HG03196 (cell line): Measurements from ENCODE around the gene AKT3.
"Not testable (repeated sequence)": the region's sequence is repeated elsewhere in the genome, so short reads cannot be mapped to it uniquely, and the experiment has no call there.

Source experiments
- ATAC-seq: cut with Tn5 transposase; IDR thresholded peaks from one replicate; pipeline ENCODE4 v1.9.1; 2021; ENCODE audit not compliant: unreplicated experiment

The AKT3 gene

GRCh38 chr1:243708210-243708609 is 141.8 kb downstream of the AKT3 start:
- ATAC-seq, result no peak

DNA sequence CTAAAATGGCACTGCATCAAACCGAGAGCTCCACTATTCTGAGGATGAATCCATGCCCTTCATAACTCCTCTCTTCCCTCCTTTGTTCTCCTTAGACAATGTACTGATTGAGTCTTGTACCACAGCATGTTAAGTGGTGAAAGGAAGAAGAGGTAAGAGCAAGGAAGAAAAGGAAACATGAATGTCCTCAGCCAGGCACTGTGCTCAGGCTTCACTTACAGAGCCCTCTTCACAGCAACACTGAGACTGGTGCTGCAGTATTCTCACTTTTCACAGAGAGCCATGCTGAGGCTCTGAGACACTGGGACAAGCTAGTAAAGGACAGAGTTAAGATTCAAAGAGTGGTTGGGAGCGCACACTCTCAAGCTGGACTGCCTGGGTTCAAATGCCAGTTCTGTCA is 143.5 kb downstream of the AKT3 start:
- ATAC-seq, result no peak

DNA sequence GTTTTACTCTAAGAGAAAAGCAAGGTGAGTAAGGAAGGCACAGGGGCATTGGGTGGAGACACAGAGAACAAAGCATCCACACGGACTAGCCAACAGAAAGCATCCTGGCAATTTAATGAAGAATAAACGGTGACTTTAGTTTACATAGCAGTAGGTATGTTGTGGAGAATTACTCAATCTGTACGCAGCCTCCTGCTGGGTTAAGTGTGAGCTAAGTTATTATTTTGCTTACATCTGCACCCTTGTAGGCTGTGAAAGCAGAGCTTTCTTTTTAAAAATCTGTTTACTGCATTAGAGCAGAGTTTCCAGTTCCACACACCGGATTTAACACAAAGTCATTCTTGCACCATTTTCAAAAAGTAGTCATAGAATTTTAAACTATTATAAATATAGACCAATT is 144.5 kb downstream of the AKT3 start:
- ATAC-seq, result no peak

GRCh38 chr1:243701872-243702271 is 148.2 kb downstream of the AKT3 start:
- no peak for ATAC-seq

GRCh38 chr1:243693800-243694199 is 156.2 kb downstream of the AKT3 start:
- no peak for ATAC-seq

- ATAC-seq, result no peak
These were observed 163.9 kb downstream of the AKT3 start for GRCh38 chr1:243686159-243686558.

- no peak for ATAC-seq
These were observed 169.2 kb downstream of the AKT3 start for GRCh38 chr1:243680860-243681259.

- ATAC-seq, result no peak
These were observed 177.4 kb downstream of the AKT3 start for GRCh38 chr1:243672539-243673074.

GRCh38 chr1:243667591-243667990 is 182.5 kb downstream of the AKT3 start:
- no peak for ATAC-seq

GRCh38 chr1:243667133-243667532 is 182.9 kb downstream of the AKT3 start:
- ATAC-seq, result no peak

- no peak for ATAC-seq
These were observed 186.4 kb downstream of the AKT3 start for GRCh38 chr1:243663651-243664050.

GRCh38 chr1:243662169-243662568 is 187.9 kb downstream of the AKT3 start:
- not testable (repeated sequence) for ATAC-seq

- ATAC-seq, result no peak
These were observed 191.4 kb downstream of the AKT3 start for GRCh38 chr1:243658594-243659105.

DNA sequence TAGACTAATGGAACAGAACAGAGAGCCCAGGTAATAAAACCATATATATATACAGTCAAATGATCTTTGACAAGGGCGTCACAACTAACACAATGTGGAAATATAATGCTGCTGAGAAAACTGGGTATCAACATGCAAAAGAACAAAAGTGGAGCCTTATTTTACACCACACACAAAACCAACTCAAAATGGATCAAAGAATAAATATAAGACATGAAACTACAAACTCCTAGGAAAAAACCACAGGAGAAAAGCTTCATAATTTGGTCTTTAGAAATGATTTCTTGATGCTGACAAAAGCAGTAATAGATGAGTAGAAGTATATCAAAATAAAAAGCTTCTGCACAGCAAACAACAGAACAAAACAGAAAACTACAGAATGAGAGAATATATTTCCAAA is 192.2 kb downstream of the AKT3 start:
- ATAC-seq, result no peak

GRCh38 chr1:243649530-243649929 is 200.5 kb downstream of the AKT3 start:
- not testable (repeated sequence) for ATAC-seq

- ATAC-seq, result no peak
These were observed 203.2 kb downstream of the AKT3 start for GRCh38 chr1:243646841-243647240.

GRCh38 chr1:243645281-243645680 is 204.8 kb downstream of the AKT3 start:
- ATAC-seq, result no peak

DNA sequence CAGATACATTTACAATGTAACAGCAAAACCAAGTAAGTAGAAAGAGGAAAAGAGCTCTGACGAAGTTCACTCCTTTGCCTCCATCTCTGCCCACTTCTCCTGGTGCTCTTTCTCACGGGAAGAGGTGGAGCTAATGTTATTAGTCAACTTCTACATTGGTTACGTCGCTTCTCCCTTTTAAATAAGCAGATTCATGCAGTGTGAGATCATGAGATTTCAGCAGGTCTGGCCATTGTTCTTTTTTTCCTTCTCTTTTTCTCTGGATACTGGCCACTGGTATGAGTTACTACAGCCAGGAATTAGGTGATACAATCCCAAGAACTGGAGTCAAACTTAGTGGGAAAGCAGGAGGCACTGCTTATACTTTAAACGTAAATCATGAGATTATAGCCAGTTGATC is 207.1 kb downstream of the AKT3 start:
- ATAC-seq, result no peak

DNA sequence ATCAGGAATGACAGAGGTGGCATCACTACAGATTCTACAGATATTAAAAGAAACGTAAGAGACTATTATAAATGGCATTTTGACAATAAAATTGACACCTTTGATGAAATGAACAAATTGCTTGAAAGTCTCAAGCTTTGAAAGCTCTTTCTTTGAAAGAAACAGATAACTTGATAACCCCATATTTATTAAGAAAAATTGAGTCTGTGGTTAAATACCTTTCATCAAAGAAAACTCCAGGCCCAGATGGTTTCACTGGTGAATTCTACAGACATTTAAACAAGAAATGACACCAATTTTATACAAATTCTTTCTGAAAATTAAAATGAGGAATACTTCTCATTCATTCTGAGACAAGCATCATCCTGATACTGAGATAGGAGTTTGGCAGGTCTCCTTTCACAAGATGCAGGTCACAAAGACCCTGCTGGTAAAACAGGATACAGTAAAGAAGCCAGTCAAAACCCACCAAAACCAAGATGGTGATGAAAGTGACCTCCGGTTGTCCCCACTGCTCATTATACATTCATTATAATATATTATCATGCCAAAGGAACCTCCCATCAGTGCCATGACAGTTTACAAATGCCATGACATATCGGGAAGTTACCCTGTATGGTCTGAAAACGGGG is 210.9 kb downstream of the AKT3 start:
- no peak for ATAC-seq

DNA sequence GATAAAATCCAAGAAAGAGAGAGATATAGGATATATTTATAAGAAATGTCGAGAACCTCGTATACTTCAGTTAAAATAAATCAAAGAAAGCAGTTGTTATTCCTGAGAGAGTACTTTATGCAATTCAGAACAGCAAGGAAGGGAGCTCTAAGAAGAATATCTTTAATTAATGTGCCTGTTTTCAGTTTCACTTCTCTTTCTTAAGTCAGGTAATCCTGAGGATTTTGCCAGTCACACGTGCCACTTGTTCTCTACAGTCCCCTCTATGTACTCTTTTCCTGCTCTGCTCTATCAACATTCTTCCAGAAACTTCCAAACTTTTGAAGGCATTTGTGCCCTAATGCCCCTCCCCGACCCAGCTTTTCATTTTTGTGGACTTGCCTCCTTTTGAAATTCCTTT is 211.9 kb downstream of the AKT3 start:
- no peak for ATAC-seq

- no peak for ATAC-seq
These were observed 221.6 kb downstream of the AKT3 start for GRCh38 chr1:243628476-243628907.

DNA sequence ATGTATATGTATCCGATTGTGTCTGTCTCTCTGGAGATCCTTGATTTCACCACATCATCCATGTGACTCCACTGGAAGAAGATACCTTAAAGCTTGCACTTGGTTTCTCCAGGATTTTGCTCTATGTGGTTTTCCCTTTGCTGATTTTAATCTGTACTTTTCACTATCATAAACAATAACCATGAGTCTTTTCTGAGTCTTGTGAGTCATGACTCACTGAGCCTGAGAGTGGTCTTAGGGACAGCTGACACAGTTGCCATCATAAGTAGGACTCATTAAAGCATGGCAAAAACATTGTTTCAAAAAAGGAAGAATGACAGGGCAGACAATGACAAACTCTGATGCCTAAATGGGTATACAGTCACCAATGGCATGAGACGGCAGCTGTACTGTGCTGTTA is 226.2 kb downstream of the AKT3 start:
- no peak for ATAC-seq

- no peak for ATAC-seq
These were observed 228.1 kb downstream of the AKT3 start for GRCh38 chr1:243621973-243622372.
